ENCODE results near the gene XPA. TPM values are rescaled to one million over a fixed set of nuclear protein-coding genes. Genes with fewer than 3 reads are reported as not detected.

The XPA gene
- total and polyA plus RNA-seq, 2 of the 13 experiments (the other 11 are each of a cell fraction or from before 2014, with no cell fraction given), result 2.3 to 15.2 TPM

GRCh38 chr9:97635026-97635425 is 62.1 kb downstream of the XPA start:
- intact Hi-C loops (cut with micrococcal nuclease; ENCODE audit: unreplicated experiment), result loop anchor here (10.0 kb wide), 1 partner anchor 350 kb away; the partner anchor contains the start of gene ANP32B
- H3K4me1 ChIP-seq (ENCODE audit: insufficient read depth, low read length), result peaks cover 56% of the 10 kb centered on the region
- H4K20me1 ChIP-seq (ENCODE audit: insufficient read depth, low read length), result peaks cover 8% of the 10 kb centered on the region
- peak overlapping the region; percentile 98 for H3K27ac ChIP-seq (ENCODE audit: extremely low read length, insufficient read depth, low read length)
- H3K4me3 ChIP-seq (replicated peaks in 1 of 3; ENCODE audit: insufficient read depth in 1 of 3, low read depth in 2 of 3, low read length in 3 of 3), result peak overlapping the region; percentile 82 to 89 (median 89)
- H3K9ac ChIP-seq (ENCODE audit: insufficient read depth, low read depth, low read length), result peak overlapping the region; percentile 97
- in situ Hi-C loops (cut with HindIII; ENCODE audit: extremely low pct_ligation_motif_present, low pct_unique_long_range_greater_than_20kb), result no loop called here
- WGBS (ENCODE audit: low lambda C conversion rate), result 50% methylated on average over 7 of the region's 7 CpGs
- ChIA-PET POLR2A (no interaction called here), CTCF (ENCODE audit: low intra/inter-chr PET ratio, low total read pairs) (no interaction called here)
- H3K9me3 ChIP-seq (ENCODE audit: low read length), result no peaks in the 10 kb centered on the region
- ATAC-seq, result no peak
- H3K79me2 ChIP-seq (ENCODE audit: insufficient read depth, low read length), result peaks cover 83% of the 10 kb centered on the region
- peak overlapping the region; percentile 72 for H3K4me2 ChIP-seq (ENCODE audit: low read depth, low read length)
- no peak for DNase-seq (ENCODE audit: low spot score)
- H3K36me3 ChIP-seq (replicated peaks in 1 of 2; ENCODE audit: control insufficient read depth in 1 of 2, insufficient read depth in 2 of 2, low read length in 2 of 2), result no peaks in the 10 kb centered on the region
- peaks cover 0 to 8% of the 10 kb centered on the region in 2 experiments; a peak in 1 of 5 replicates for H3K27me3 ChIP-seq (ENCODE audit: control insufficient read depth in 1 of 2, insufficient read depth in 2 of 2, low read length in 2 of 2)
- BruUV-seq (replicated peaks), result no TSS peak
- TF ChIP-seq MYPOP (CRISPR knock-in tag; IDR thresholded peaks at IDR 0.05) (no peak), MIER3 (CRISPR knock-in tag; IDR thresholded peaks at IDR 0.05; ENCODE audit: borderline replicate concordance) (no peak), KLF9 (CRISPR knock-in tag; IDR thresholded peaks at IDR 0.05; ENCODE audit: low read depth) (no peak), USF2 (IDR thresholded peaks at IDR 0.05; ENCODE audit: low read depth, low read length) (no peak), USF2 (CRISPR knock-in tag; IDR thresholded peaks at IDR 0.05; ENCODE audit: borderline replicate concordance) (no peak), HNF4A (CRISPR knock-in tag; IDR thresholded peaks at IDR 0.05) (no peak), ZNF354B (CRISPR knock-in tag; IDR thresholded peaks at IDR 0.05) (no peak), RBAK (CRISPR knock-in tag; IDR thresholded peaks at IDR 0.05) (no peak)
- no peak overlapping the region for H2AFZ ChIP-seq (ENCODE audit: low read length)
- FAIRE-seq, result no peak

Measured in HepG2 (cell line).